GM12865 (cell line): ENCODE results near the gene SCFD2.
A peak's percentile ranks its signal among the peaks of the same experiment; 100 is the strongest.
"Not testable (repeated sequence)": the region's sequence is repeated elsewhere in the genome, so short reads cannot be mapped to it uniquely, and the experiment has no call there.

ENCODE experiments used
- DNase-seq: peaks from one replicate; pipeline ENCODE4 v3.0.0; 2010; ENCODE audit warnings: low read depth
- H3K4me3 ChIP-seq: 2 replicates; pipeline ENCODE4 v1.5.1; 2011; ENCODE audit warnings: mild to moderate bottlenecking, low read depth, low read length, control low read depth
- TF ChIP-seq, protein P1 (sequence below): IDR thresholded peaks from 2 replicates; pipeline ENCODE4 v1.5.1; 2011; ENCODE audit warnings: low read length, control low read depth, low read depth, inconsistent platforms; ENCODE audit not compliant: insufficient read depth; ENCODE audit errors: missing control alignments

The SCFD2 gene

DNA sequence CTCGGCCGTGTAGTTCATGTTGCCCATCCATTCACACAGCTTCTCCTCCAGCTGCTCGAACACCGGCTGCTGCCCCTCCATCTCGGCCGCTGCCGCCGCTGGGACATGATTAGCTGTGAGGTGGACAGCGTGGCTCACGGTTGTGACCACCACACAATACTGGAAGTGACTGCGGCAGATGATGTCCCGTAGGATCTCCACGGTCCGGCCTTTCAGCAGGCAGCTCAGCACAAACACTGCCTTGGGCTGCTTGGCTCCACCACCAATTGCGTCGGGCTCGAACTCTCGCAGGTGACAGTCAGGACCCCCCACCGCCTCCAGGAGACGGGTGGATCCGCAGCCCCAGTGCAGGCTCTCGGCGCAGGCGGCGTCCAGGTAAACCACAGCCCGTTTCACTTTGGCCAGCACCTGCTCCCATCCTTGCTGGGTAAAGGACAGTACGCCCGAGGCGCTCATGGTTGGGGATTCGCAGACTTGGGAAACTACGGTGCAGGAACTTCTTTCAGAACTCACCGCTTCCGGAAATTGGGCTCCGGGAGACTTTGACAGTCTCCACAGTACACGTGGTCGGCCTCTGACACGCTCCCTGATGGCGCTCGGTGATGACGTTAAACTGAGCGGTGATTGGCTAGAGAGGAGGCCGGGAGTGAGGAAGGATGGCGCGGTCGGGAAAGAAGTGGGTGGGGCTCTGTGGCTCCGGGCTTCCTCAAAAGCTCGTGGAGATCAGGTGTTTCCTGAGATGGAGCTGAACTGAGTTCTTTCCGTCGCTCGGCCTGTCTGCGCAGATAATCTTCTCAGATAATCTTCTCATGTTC is at the start of gene SCFD2:
Gene SCFD2 (minus strand): TSS at position 576 of the 815 bp plus-strand sequence.
- DNase-seq = peak; percentile 97
- peak within 1 kb of the TSS; percentile 69 for H3K4me3 ChIP-seq
- TF ChIP-seq, protein P1, sequence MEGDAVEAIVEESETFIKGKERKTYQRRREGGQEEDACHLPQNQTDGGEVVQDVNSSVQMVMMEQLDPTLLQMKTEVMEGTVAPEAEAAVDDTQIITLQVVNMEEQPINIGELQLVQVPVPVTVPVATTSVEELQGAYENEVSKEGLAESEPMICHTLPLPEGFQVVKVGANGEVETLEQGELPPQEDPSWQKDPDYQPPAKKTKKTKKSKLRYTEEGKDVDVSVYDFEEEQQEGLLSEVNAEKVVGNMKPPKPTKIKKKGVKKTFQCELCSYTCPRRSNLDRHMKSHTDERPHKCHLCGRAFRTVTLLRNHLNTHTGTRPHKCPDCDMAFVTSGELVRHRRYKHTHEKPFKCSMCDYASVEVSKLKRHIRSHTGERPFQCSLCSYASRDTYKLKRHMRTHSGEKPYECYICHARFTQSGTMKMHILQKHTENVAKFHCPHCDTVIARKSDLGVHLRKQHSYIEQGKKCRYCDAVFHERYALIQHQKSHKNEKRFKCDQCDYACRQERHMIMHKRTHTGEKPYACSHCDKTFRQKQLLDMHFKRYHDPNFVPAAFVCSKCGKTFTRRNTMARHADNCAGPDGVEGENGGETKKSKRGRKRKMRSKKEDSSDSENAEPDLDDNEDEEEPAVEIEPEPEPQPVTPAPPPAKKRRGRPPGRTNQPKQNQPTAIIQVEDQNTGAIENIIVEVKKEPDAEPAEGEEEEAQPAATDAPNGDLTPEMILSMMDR = no peak

DNA sequence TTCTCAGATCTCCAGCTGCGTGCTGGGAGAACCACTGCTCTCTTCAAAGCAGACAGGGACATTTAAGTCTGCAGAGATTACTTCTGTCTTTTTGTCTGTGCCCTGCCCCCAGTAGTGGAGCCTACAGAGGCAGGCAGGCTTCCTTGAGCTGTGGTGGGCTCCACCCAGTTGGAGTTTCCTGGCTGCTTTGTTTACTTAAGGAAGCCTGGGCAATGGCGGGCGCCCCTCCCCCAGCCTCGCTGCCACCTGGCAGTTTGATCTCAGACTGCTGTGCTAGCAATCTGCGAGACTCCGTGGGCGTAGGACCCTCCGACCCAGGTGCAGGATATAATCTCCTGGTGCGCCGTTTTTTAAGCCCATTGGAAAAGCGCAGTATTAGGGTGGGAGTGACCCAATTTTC is 43.6 kb upstream of the SCFD2 start:
- H3K4me3 ChIP-seq, DNase-seq: not testable (repeated sequence)

DNA sequence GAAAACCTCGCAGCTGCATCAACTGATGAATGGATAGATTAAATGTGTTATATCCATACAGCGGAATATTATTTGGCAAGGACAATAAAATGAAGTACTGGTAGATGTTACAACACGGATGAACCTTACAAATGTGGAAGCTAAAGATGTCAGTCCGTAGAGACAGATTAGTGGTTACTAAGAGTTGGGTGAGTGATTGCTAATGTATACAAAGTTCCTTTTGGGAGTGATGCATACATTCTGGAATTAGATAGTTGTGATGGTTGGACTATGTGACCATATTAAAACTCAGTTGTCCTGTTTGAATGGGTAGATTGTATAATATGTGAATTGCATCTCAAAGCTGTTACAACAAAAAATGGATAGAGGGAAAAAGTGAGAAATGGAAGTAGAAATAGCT is 14.4 kb upstream of the SCFD2 start:
- TF ChIP-seq, protein P1 = no peak
- no peak for DNase-seq
- H3K4me3 ChIP-seq = no peak overlapping the region

DNA sequence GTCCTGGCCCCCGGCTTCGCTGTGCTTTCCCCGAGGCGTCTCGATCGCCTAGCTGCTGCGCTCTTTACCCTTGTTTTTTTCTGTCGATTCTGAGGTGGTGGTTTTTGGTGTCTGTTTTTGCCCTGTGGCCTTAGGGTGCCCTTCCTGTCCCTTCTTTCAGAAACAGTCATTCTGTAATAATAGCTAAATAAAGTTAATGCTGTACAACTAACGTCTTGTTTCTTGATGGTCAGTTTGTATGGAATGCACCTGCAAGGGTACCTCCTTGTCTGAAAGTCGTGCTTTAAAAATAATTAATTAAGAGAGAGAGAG is 12.3 kb upstream of the SCFD2 start:
- H3K4me3 ChIP-seq = peak overlapping the region; percentile 94
- TF ChIP-seq, protein P1 = no peak
- no peak for DNase-seq

DNA sequence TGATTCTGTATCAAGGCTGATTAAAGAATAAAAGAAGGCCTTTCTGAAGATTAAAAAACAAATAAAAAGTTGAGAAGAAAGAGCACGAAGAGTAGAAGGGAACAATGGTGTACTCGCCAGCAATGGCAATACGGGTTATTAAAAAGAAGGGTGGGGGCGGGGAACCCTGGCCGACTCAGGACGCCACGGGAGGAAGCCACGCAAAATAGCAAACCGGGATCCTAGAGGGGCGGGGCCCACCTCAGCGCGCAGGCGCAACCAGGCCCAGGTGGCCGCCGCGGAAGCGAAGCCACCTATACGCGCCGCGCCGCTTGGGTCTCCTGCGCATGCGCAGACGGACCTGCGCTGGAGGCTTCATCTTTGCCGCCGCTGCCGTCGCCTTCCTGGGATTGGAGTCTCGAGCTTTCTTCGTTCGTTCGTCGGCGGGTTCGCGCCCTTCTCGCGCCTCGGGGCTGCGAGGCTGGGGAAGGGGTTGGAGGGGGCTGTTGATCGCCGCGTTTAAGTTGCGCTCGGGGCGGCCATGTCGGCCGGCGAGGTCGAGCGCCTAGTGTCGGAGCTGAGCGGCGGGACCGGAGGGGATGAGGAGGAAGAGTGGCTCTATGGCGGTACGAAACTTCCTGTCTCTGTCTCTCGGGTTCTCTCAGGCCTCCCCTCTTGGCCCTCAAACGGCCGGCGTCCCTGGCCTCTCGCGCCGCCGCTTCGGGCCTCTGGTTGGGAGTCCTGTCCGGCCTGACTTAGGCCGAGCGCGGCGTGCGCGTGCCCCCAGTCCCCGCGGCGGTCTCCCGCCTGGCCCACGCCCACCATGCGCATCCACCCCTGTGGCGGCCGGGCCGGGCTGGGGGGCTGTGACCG is 11.7 kb upstream of the SCFD2 start, which contains the start of gene FIP1L1:
Gene FIP1L1 (plus strand): TSS at position 323 of the 852 bp plus-strand sequence. CDS start 198 bp downstream, at position 521.
- DNase-seq = peak; percentile 96
- peak within 1 kb of the TSS; percentile 94 for H3K4me3 ChIP-seq
- TF ChIP-seq, protein P1 = no peak

DNA sequence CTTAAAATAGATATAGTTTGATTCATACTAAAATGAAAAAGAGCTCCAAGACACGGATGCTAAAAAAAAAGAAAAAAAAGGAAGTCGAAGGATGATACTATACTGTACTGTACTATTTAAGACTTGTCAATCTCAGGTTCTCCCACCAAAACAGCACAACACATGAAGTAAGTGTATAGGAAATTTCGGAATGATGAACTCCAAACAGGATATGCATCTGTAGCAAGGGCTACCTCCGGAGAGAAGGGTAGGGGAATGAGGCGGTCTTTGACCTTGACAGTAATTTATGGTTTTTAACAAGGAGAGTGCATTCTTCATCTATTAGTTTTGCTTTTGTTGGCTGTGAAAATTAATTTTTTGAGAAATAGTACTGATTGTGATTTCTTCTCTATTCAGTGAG is 11.0 kb upstream of the SCFD2 start:
- DNase-seq = peak; percentile 13
- H3K4me3 ChIP-seq = peak overlapping the region; percentile 94
- TF ChIP-seq, protein P1 = no peak

DNA sequence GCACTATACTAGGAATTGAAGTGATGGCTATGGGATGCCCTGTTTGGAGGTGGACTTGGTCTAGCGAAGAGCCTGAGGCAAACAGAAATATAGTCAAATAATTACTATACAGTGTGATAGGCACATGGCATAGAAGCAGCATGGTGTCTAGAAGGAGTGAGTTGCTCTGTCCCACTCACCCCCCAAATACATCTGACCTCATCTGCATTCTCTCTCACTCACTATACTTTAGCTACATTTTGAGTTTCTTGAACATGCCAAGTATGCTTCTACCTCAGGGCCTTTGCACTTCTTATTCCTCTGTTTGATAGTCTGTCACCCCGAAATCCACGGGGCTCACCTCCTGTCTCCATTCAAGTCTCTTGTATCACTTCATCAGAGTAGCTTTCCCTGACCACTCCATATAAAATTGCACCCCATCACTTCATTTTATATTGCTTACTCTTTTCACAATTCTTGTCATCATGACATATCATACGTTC is 9.0 kb upstream of the SCFD2 start:
- TF ChIP-seq, protein P1 = no peak
- DNase-seq = no peak
- no peak overlapping the region for H3K4me3 ChIP-seq
